GM21367 (cell line): ENCODE data around the gene FOXR1.
A peak's percentile ranks its signal among the peaks of the same experiment; 100 is the strongest.

Experiments used
- ATAC-seq: cut with Tn5 transposase; IDR thresholded peaks from one replicate; pipeline ENCODE4 v1.9.1; 2021; ENCODE audit not compliant: unreplicated experiment

FOXR1 gene

DNA sequence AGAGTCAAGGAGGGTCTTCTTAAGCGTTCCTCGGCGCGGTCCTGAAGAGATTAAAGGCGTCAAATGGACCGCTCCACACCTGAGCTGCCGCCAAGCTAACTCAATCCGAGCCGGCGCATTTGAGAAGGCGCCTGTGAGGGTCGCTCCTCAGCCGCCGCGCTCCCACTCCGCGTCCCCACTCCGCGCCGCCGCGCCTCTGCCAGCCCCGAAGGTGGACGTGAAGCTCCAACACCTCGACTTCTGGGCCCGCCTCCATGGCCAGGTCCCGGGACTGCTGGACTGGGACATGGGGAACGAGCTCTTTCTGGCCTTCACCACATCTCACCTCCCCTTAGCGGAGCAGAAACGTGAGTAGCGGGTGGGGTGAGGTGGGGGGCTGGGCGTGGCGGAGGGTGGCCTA lies at the start of gene FOXR1:
Gene FOXR1, plus strand, starts transcription at position 116 of the 400 bp plus-strand sequence. Its CDS starts 171 bp downstream, at position 287.
- ATAC-seq, result no peak

GRCh38 chr11:118921929-118922744 lies 49.4 kb upstream of the FOXR1 start:
- no peak for ATAC-seq

DNA sequence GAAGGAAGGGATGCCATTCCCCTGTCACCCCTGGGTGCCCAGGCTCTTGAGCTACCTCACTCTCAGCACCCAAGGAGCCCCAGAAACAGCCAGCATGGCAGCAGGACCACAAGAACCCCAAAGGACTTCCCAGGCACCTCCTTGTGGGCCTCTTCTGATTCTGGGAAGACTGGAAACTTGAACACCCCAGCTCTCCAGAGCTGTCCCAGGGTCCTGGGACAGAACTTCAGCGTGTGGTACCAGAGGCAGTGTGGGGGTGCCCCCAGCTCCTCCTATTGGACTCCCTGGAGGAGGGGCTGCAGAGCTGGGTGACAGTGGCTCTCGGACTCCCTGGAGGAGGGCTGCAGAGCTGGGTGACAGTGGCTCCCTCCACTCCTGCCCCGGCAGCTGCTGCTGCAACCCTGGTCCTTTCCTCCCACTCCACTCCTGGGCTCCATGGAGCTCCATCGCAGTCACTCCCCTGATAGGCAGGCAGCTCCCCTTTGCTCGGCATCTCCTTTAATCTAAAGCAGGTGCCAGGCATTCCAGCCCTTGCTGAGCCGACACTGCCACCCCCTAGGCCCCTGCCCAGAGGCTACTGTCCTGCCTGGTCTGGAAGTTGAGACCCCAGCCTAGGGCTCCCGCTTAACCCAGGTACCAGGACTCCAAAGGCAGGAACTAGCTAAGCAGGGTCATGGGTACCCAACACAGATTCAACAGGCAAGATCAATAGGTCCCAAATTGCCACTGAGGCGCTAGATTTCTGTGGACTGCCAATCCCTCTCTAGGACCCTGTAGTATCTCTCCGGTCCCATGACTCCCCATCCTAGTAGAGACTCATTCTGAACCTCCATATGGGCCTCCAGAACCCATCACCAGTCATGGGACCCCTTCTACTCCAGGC lies 48.6 kb upstream of the FOXR1 start:
- no peak for ATAC-seq

DNA sequence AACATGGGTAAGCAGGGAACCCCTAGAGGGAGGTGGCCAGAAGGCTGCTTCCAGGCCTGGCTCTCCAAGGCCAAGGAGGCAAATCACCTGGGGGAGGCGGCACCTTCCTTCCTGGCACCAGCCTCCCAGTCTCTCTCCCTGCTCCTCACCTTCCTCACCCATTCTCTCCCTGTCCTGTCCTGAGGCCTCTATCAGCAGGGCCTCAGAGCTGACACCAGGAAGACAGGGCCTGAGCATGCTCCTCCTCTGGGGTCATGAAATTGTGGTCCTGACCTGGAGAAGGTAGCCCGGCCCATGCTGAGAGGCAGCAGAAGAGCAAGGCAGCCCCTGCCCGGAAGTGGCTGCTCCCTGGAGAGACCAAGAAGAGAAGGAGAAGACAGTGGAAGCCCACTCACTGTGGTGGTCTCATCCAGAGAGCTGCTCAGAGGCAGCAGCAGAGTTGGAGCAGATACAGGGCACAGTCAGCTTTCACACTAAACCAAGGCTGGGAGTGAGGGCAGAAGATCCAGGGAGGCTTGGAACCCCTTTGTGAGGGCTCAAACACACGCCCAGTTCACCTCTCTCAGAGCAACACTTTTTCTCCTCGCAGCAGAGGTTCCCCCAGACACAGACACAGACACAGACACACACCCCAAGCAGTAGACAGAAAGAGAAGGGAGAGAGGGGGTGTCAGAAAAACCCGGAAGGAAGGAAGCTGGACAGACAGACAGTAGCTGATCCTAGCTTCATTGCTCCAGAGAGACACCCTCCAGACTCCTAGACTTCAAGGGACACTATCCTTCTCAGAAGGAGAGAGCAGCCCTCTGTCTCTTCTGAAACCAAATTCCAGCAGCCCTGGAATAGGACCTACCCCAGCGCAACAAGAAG lies 47.6 kb upstream of the FOXR1 start:
- no peak for ATAC-seq

GRCh38 chr11:118924591-118925585 lies 46.7 kb upstream of the FOXR1 start:
- ATAC-seq, result no peak

DNA sequence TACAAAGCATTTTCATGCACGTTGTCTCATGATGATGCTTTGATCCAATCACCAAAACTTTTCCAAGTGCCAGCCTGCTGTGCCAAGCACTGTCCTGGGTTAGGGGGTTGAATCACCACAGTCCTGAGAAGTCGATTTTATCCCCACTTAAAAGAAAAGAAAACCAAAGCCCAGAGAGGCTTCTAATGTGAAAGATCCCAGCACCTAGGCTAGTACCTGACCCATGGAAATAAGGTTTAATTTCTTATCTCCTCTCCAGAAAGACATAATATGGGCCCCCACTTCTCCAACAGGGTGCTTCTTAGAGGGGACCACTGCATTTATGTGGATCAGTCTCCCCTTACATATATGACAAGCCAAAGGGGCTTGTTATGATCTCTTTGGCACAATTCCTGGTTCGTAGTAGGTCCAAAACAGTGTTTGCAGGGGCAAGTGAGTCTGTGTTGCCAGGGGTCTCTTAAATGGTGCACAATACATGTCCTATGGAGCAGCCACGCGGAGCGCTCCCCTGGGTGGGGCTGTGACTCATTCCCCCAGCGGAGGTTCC lies 43.9 kb upstream of the FOXR1 start:
- ATAC-seq, result no peak

DNA sequence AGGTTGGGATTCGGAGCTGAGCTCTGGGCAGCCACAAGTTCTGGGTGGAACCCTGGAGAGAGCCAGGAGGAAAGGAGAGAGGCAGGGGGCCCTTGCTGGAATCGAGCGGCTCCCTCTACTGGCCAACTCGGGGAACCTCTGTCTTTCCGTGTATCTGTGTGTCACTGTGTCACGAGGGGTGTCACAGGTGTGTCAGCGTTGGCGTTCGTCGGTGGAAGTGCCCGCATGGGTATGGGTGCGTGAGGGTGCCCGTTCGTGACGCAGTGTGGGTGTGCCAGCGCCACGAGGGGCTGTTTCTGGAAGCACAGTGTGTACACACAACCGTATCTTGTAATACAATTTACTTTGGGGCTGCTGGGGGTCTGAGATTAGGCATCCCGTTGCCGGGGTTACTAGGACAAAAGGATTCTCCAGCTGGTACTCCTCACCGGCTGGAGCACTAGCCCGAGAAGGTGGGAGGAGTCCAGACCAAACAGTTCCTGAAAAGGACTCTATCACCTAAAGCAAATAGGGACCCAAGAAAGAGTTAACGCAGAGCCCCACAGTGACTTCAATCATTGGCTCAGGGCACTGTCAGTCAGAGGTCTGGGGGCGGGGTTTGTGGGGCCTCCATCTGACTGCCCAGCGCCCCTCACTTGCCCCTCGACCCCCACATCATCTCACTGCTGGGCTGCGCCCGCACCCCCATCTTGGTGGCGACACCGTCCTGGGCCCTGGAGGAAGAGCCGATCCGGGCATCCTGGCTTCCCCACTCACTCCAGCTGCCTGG lies 43.3 kb upstream of the FOXR1 start:
- ATAC-seq, result peak; percentile 30

- no peak for ATAC-seq
These were observed 42.6 kb upstream of the FOXR1 start for GRCh38 chr11:118928870-118929500.

DNA sequence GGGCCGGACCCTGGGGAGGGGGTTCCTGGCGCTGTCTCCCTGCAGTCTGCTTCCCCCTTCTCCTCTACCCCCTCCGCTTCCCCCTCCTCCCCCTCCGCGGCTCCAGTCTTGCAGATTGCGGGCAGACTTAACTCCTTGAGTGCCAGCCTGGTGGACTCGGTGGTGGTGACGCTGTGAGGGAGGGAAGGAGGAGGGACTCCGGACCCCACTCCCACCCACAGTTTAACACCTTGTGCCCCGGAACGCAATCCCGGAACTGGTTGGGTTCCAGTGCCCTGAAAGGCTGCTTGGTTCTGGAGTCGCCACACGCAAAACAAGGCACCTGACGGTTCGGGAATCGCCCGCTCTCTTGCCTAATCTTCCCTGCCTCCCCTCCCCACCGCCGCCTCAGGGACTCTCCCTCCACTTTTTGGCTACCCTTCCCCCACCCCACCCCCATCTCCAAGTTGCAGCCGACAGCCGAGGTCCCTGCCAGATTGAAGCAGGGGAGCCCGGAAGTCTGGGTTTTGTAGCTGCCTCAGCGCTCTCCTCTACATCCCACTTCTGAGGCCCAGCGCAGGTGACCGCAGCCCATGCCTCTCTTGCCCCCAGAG lies 42.0 kb upstream of the FOXR1 start:
- ATAC-seq, result no peak

DNA sequence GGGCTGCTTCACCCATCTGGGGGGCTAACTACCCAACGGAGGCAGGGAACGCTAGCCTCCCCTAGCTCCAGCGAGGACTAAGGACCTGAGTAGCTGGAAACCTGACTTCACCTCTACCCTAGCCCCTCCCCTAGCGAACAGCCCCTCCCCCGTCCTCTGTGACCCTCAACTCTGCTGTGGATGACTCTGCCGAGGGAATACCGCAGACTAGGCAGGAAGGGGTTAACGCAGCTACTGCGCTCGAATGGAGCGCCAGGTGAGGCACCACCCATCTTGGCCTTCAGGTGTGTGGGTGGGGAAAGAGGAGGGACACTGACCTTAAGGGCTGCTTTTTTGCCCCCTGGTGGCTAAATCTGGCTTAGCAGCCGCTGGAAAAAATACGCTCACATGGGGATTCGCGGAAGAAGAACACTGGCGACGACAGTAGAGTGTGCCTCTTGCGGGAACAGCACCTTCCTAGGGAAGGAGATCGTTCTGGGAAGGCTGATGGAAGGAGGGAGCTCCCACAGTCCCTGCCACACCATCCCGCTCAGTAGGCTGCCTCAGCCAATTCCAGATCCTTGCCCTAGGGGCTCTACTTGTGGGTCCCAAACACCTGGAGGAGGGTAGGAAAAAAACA lies 41.4 kb upstream of the FOXR1 start:
- no peak for ATAC-seq

DNA sequence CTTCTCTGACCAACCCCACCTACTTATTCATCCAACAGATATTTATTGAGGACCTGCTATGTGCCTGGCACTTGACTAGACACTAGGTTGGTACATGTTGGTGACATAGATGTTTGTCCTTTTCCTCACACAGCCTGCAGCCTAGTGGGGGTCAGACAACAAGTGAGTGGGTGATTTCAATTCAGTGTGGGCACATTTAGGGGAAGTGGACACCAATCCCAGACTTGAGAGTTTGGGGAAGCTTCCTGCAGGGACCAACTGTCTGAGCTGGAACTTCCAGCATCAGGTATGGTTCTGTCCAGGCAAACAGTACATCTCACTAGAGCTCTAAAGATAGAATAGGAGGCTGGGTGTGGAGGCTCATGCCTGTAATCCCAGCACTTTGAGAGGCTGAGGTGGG lies 40.0 kb upstream of the FOXR1 start:
- ATAC-seq, result no peak

GRCh38 chr11:118933486-118933885 lies 38.1 kb upstream of the FOXR1 start:
- ATAC-seq, result no peak

DNA sequence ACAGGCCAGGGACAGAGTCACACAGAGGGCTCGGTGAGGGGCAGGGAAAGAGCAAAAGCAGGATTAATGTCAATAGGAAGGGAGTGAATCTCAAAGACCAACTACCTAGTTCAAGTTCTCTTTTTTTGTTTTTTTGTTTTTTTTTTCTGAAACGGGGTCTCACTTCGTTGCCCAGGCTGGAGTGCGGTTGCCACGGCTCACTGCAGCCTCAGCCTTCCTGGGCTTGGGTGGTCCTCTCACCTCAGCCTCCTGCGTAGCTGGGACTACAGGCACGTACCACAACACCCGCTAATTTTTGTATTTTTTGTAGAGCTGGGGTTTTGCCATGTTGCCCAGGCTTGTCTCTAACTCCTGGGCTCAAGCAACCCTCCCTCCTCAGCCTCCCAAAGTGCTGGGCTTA lies 36.2 kb upstream of the FOXR1 start:
- ATAC-seq, result no peak

DNA sequence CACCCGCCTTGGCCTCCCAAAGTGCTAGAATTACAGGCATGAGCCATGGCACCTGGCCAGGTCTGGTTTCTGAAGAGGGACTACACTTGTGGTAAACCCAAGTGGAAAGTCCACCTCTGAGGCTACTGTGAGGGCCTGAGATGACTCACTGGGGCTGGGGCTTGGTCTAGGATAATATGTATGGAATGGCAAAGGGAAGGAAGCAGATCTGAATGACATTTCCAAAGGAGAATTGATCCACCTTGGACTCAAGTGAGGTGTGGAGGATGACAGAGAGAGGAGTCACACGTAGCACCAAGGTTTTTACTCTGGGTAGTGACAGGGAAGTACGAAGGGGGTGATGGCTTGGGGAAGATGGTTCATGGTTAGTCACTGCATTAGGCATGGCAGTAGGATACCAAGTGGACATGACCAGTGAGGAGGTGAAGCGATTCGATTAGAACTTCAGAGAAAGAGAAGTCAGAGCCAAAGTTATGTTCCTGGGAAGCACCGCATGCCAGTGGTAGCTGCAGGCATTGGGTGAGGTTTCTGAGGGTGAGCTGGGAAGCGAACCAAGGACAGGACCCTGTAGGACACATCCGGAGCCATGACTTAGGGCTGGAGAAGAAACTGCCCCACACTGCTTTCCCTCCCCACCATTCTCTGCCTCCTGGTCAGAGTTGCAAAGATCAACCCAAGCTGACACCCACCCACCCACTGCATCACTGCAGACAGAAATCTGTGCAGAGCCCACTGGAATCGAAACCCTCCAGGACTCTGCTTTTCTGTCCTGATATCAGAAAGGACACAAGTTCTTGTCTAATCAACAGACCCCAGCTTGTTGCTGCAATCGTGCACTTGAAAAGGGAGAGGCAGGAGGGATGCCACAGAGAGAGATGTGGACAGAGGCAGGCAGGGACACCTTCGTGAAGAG lies 32.8 kb upstream of the FOXR1 start:
- no peak for ATAC-seq

- no peak for ATAC-seq
These were observed 32.1 kb upstream of the FOXR1 start for GRCh38 chr11:118939404-118939915.

GRCh38 chr11:118939953-118940598 lies 31.5 kb upstream of the FOXR1 start:
- no peak for ATAC-seq
